ENCODE data around the gene AP4S1.

DNA sequence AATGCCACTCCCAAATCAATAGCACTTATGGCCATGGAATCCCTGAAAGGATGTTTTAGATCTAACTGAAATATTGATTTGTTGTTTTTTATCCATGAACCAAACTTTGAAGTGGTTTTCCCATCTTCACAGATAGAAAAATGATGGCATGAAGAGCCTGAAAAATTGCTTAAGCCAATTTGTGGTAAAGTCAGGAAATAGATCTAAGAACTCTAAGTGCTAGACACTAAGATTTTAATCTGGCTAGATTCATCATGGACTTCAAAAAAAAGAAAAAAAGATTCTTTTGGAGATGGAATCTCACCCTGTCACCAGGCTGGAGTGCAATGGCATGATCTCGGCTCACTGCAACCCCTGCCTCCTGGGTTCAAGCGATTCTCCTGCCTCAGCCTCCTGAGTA, 45.7 kb downstream of the AP4S1 start:
- TF ChIP-seq, protein P1, sequence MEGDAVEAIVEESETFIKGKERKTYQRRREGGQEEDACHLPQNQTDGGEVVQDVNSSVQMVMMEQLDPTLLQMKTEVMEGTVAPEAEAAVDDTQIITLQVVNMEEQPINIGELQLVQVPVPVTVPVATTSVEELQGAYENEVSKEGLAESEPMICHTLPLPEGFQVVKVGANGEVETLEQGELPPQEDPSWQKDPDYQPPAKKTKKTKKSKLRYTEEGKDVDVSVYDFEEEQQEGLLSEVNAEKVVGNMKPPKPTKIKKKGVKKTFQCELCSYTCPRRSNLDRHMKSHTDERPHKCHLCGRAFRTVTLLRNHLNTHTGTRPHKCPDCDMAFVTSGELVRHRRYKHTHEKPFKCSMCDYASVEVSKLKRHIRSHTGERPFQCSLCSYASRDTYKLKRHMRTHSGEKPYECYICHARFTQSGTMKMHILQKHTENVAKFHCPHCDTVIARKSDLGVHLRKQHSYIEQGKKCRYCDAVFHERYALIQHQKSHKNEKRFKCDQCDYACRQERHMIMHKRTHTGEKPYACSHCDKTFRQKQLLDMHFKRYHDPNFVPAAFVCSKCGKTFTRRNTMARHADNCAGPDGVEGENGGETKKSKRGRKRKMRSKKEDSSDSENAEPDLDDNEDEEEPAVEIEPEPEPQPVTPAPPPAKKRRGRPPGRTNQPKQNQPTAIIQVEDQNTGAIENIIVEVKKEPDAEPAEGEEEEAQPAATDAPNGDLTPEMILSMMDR (IDR thresholded peaks at IDR 0.05) = no peak
- no peak for TF ChIP-seq POLR2A (IDR thresholded peaks at IDR 0.05)
